Smooth muscle cell of the brain vasculature (primary cell): ENCODE measurements around the gene DSCAM.

ENCODE experiments used
- DNase-seq: peaks from one replicate; pipeline ENCODE4 v3.0.0-alpha.2; 2012; ENCODE audit warnings: low read depth, low spot score

DSCAM gene

DNA sequence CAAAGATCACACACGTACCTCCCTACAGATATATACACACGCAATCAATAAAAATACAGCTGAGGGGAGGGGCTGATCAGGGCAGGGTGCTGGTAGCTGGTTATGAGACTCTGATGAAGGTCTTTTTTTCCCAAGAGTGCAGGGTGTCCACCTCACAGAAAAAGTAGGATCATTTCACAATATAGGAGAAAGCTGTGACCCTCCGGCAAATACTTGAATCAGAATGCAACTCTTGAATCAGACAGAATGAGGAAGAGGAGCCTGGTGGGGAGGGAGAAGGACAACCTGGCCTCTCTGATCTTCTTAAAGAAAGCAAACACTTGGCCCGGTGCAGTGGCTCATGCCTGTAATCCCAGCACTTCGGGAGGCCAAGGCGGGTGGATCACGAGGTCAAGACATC, 710.4 kb downstream of the DSCAM start:
- no peak for DNase-seq

- DNase-seq, result no peak
These were observed 712.0 kb downstream of the DSCAM start for GRCh38 chr21:40134731-40135492.

- DNase-seq, result no peak
These were observed 716.5 kb downstream of the DSCAM start for GRCh38 chr21:40130476-40130875.

- DNase-seq, result no peak
These were observed 717.1 kb downstream of the DSCAM start for GRCh38 chr21:40129809-40130208.

- no peak for DNase-seq
These were observed 718.1 kb downstream of the DSCAM start for GRCh38 chr21:40128891-40129290.

GRCh38 chr21:40120940-40121575, 725.9 kb downstream of the DSCAM start:
- DNase-seq, result no peak

DNA sequence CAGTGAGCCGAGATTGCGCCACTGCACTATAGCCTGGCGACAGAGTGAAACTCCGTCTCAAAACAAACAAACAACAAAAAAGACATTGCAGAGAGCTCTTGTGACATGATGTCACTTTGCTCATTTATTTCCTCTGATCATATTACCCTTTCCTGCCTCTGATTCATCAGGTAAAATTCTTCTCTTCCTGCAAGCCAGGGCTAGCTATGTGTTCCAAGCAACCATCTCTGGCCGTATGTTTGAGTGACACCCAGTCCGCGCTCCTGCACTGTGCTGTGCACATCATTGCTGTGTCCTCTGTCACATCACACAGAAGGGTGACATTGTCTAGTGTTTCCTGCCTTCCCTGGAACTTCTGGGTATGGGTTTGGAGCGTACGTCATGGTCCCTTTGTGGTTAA, 728.4 kb downstream of the DSCAM start:
- no peak for DNase-seq

- no peak for DNase-seq
These were observed 729.7 kb downstream of the DSCAM start for GRCh38 chr21:40117236-40117635.

DNA sequence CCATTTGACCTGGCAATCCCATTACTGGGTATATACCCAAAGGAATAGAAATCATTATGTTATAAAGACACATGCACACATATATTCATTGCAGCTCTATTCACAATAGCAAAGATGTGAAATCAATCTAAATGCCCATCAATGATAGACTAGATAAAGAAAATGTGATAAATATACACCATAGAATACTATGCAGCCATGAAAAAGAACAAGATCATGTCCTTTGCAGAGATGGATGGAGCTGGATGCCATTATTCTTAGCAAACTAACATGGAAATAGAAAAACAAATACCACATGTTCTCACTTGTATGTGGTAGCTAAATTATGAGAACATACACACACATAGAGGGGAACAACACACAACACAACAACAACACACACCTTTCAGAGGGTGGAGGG, 731.2 kb downstream of the DSCAM start:
- no peak for DNase-seq

GRCh38 chr21:40102682-40103081, 744.3 kb downstream of the DSCAM start:
- DNase-seq, result no peak

GRCh38 chr21:40099809-40100208, 747.1 kb downstream of the DSCAM start:
- no peak for DNase-seq

DNA sequence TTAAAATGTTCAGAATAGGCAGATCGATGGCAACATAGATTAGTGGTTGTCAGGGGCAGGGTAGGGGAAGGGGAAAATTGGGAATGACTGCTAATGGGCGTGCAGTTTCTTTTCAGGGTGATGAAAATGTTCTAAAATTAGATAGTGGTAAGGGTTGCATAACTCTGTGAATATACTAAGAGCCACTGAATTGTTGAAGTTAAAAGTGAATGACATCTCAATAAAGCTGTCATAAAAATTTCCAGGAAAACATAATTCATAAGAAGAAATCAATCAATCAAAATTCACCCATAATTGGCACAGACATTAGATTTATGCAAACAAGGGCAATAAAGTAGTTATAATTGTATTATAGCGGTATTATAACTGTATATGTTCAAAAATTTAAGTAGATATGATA, 751.5 kb downstream of the DSCAM start:
- no peak for DNase-seq

- no peak for DNase-seq
These were observed 766.6 kb downstream of the DSCAM start for GRCh38 chr21:40080385-40080784.

- DNase-seq, result no peak
These were observed 772.2 kb downstream of the DSCAM start for GRCh38 chr21:40074710-40075109.

- DNase-seq, result no peak
These were observed 772.8 kb downstream of the DSCAM start for GRCh38 chr21:40074198-40074597.

DNA sequence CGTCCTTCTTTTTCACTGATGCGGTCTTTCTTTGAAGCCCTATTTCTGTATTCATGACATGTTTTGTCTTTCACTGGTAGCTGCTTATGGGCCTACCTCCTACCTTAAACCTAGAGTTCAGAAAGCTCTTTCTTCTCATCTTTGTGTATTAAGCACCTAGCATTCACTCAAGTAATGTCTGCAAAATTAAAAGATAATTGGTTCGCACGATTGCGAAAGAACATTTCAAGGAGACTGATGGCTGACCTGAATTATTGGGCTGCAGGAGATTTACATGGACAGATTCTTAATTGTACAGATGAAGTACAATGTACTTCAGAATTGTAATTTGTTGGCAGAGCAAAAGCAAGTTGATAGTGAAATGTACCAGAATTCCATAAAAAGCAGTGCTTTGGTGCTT, 773.3 kb downstream of the DSCAM start:
- DNase-seq, result no peak

DNA sequence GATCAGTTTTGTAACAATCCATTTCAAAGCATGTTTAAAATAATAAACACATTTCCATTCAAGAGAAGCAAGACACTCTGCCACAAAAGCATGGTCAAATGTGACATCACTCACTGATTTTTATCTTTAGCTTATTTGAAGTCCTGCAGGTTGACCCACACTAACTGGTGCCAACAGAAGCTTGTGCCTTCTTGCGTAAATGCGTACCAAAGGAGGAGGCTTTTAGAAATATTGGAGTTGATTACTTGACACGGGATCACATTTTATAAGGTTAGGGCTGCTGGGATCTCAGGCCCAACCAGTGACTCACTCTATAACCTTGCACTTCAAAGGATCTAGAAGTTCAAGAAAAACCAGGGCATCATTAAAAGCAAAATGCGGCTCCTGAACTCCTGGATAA, 776.1 kb downstream of the DSCAM start:
- no peak for DNase-seq

- no peak for DNase-seq
These were observed 779.2 kb downstream of the DSCAM start for GRCh38 chr21:40067751-40068150.

- DNase-seq, result no peak
These were observed 780.7 kb downstream of the DSCAM start for GRCh38 chr21:40066221-40066620.

GRCh38 chr21:40060083-40060677, 786.8 kb downstream of the DSCAM start:
- DNase-seq, result no peak

GRCh38 chr21:40057331-40057730, 789.6 kb downstream of the DSCAM start:
- DNase-seq, result no peak

GRCh38 chr21:40056031-40056430, 790.9 kb downstream of the DSCAM start:
- no peak for DNase-seq

- DNase-seq, result no peak
These were observed 792.6 kb downstream of the DSCAM start for GRCh38 chr21:40054403-40054802.
